GM20431 (cell line): ENCODE results near the gene GLCCI1.

Experiments
- in situ Hi-C: fragments of 300-500 bp; cut with MseI, MboI; formaldehyde crosslinking; loops from one replicate; pipeline ENCODE4 v1.15.0; 2020; ENCODE audit warnings: low sequenced_read_pairs; ENCODE audit not compliant: unreplicated experiment

The GLCCI1 gene

DNA sequence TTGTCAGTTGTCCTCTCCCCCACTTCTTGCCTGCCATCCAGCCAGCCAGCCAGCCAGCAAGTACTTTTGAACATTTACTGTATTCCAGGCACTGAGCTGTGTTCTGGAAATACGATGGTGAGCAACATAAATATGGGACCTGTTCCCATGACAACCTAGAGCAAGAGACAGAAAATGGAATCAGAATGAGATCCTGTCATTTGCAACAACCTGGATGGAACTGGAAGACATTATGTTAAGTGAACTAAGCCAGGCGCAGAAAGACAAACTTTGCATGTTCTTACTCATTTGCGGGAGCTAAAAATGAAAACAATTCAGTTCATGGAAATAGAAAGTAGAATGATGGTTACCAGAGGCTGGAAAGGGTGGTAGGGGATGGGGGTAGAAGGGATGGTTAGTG is 152.6 kb downstream of the GLCCI1 start:
- in situ Hi-C loops = no loop called here

GRCh38 chr7:8125680-8126444 is 157.3 kb downstream of the GLCCI1 start:
- in situ Hi-C loops = no loop called here

DNA sequence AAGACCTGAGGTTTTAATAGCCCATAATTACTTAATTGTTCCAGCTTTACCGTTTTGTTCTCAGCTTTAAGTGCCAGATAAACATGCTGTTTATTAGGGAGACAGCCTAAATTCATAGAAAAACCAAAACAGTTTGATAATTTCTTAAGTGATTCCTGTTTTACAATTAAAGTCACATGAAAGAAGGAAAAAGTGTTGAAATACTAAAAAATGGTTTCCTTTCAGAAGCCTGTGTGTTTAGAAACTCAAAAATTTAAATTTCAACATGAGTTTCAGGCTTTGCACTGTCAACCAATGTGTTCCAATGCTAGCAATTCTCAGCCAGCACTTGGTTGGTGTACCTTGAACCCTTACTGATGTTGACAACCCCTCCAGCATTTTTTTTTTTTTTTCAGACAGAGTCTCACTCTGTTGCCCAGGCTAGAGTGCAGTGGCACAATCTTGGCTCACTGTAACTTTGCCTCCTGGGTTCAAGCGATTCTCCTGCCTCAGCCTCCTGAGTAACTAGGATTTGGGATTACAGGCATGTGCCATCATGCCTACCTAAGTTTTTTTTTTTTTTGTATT is 158.1 kb downstream of the GLCCI1 start:
- in situ Hi-C loops = no loop called here

DNA sequence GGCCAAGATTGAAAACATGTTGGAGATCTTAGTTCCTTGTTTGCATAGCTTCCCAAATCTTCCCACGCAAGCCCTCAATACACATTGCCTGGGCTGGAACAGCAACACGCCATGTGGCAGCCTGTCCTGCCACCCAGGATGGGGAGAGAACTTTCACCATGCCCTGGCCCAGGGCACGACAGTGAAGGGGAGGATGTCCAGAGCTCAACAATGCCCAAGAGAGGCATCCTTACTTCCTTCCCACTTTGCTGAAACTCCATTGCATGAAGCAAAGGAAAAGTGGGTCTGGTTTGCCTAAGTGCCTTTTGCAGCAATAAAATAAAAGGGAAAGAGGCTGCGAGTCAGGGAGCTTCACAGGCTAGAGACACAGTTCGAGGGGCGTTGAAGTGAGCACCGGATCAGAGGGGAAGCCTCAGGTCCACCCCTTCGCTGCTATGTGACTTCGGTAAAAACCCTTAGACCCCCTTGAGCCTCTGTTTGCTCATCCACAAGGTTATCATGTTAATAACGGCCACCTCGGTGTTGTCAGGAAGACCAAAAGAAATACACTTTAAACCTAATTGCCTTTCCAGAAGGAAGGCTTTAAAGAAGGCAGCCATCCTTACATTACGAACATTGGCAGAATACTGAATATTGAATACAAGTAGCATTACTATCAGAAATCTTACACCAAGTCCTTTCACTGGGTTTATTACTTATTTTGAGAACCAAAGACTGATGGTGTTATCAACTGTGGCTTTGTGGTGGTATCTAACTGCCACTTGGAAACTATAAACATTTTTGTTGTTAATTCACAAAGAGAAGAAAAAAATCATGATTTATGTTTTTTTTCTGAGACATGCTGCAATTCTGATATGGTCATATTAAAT is 160.1 kb downstream of the GLCCI1 start:
- in situ Hi-C loops = no loop called here

DNA sequence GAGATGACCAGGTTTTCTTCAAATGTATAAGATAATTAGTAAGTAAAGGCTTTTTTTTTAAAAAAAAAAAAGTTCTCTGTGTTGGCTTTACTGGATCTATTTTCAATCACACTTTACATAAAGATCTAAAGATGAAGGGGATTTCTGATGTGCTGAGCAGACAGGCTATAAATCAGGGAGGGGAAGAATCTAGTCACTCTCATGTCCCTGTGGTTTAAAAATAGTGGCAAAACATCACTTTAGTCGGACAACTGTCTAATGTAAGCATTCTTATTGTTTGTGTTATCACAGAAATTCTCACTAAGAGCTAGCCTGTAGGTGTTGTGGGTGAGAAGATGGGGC is 160.7 kb downstream of the GLCCI1 start:
- in situ Hi-C loops = no loop called here

- in situ Hi-C loops = no loop called here
Observed at GRCh38 chr7:8130663-8131062, 162.1 kb downstream of the GLCCI1 start.

GRCh38 chr7:8131694-8132605 is 163.4 kb downstream of the GLCCI1 start:
- in situ Hi-C loops = no loop called here

- in situ Hi-C loops = no loop called here
Observed at GRCh38 chr7:8133188-8133848, 164.7 kb downstream of the GLCCI1 start.

DNA sequence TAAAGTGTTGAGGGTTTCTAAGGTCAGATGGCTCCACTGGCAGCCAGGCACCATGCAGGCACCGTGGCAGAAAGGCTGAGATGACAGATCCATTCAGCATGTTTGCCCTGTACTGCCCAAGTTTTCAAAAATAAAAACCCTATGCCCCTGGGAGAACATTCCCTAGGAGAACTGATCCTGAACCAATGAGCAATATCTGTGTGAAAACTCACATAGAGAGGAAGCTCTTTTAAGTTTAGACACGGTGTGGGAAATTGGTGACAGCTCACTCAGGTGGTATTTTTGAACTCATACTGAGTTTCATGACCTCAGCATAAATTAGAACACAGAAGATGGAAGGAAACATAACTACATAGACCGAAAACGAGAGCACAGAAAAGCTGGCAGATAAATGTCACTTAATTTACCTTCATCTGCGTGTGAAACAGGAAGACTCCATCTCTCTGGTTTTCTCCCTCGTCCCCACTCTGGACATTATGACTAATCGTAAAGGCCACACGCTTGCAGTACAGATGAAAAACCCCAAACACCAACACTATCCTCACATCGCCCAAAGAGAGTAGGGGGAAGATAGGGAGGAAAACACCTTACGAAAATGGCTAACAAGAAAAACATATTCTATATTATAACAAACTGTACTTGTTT is 165.6 kb downstream of the GLCCI1 start:
- in situ Hi-C loops = no loop called here

DNA sequence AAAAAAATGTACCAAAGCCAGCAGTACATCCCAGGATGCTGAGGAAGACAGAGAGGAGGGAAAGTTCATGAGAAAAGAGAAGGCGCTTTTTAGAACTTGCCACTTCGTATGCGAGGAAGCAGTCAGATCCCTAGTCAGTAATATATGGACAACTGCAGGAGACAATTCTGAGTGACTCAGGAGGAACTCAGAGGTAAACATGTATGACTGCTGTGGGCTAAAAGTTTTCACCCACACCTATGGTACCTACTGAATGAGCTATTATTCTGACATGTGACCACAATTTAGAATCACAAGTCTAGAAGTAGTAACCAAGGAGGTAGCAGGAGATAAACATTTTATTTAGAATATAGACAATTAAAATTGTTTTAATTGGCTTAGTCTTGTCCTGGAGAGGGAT is 166.8 kb downstream of the GLCCI1 start:
- in situ Hi-C loops = no loop called here

- in situ Hi-C loops = no loop called here
Observed at GRCh38 chr7:8136051-8136730, 167.6 kb downstream of the GLCCI1 start.
